PC-9 (cell line): ENCODE results near the gene SCYGR2. TPM values are rescaled to one million over a fixed set of nuclear protein-coding genes. Genes with fewer than 3 reads are reported as not detected.

ENCODE experiments used
- BruUV-seq: library from RNA; stranded (reverse); fragments of 400-500 nt; replicated peaks from 2 replicates; lab custom pipeline; 2021; lab: Mats Ljungman, UMichigan
- CTCF ChIA-PET: fragments of 300-600 bp; sonication (Branson Sonifier 250); formaldehyde crosslinking; loops from one replicate; lab custom pipeline; 2022; ENCODE audit warnings: antibody characterized with exemption; lab: Charles Lee
- POLR2A ChIA-PET: fragments of 300-600 bp; sonication (Branson Sonifier 250); formaldehyde crosslinking; loops from one replicate; lab custom pipeline; 2022; ENCODE audit warnings: antibody characterized with exemption; ENCODE audit not compliant: unreplicated experiment; lab: Charles Lee
- DNase-seq, 2 experiments: peaks; one replicate each; pipeline versions ENCODE4 v3.0.0 to v3.0.0-alpha.2; 2015 to 2022; ENCODE audit warnings: mixed read lengths in 1 of 2
- H2AFZ ChIP-seq: fragments of 200-600 bp; sonication (generic); 2 replicates; pipeline ENCODE4 v1.8.1; 2017; ENCODE audit warnings: antibody characterized with exemption
- H3F3A ChIP-seq: fragments of 200-600 bp; sonication (generic); 2 replicates; pipeline ENCODE4 v1.8.1; 2017; ENCODE audit warnings: antibody characterized with exemption, mild to moderate bottlenecking, low read depth; ENCODE audit not compliant: insufficient read depth
- H3K27ac ChIP-seq: fragments of 200-600 bp; sonication (generic); 2 replicates; pipeline ENCODE4 v1.6.1; 2016; ENCODE audit warnings: mixed run types
- H3K27me3 ChIP-seq: fragments of 200-600 bp; sonication (generic); 2 replicates; pipeline ENCODE4 v1.6.1; 2016; ENCODE audit warnings: low read depth, mixed run types; ENCODE audit not compliant: insufficient read depth
- H3K36me3 ChIP-seq: fragments of 200-600 bp; sonication (generic); 2 replicates; pipeline ENCODE4 v1.6.1; 2016; ENCODE audit warnings: low read depth, mixed run types
- H3K4me1 ChIP-seq: fragments of 200-600 bp; sonication (generic); replicated peaks from 2 replicates; pipeline ENCODE4 v1.6.1; 2016; ENCODE audit warnings: mixed run types; ENCODE audit not compliant: insufficient read depth
- H3K4me2 ChIP-seq: fragments of 200-600 bp; sonication (generic); 2 replicates; pipeline ENCODE4 v1.6.1; 2017; ENCODE audit warnings: mixed run types
- H3K4me3 ChIP-seq: fragments of 200-600 bp; sonication (generic); 2 replicates; pipeline ENCODE4 v1.6.1; 2016; ENCODE audit warnings: mixed run types
- H3K79me2 ChIP-seq: fragments of 200-600 bp; sonication (generic); 2 replicates; pipeline ENCODE4 v1.6.1; 2017; ENCODE audit warnings: low read depth, mixed run types
- H3K9me2 ChIP-seq: fragments of 200-600 bp; sonication (generic); 2 replicates; pipeline ENCODE4 v1.8.1; 2017; ENCODE audit warnings: mild to moderate bottlenecking; ENCODE audit not compliant: insufficient read depth
- H3K9me3 ChIP-seq: fragments of 200-600 bp; sonication (generic); 2 replicates; pipeline ENCODE4 v1.8.1; 2016; ENCODE audit warnings: low read depth; ENCODE audit not compliant: insufficient read depth
- H4K20me1 ChIP-seq: fragments of 200-600 bp; sonication (generic); 2 replicates; pipeline ENCODE4 v1.8.1; 2017; ENCODE audit not compliant: insufficient read depth
- CTCF ChIP-seq: fragments of 200-600 bp; sonication (generic); conservative IDR thresholded peaks from 2 replicates; pipeline ENCODE4 v1.6.1; 2017; ENCODE audit warnings: mixed run types, antibody characterized with exemption, mild to moderate bottlenecking, moderate library complexity
- EZH2 ChIP-seq: fragments of 200-600 bp; sonication (generic); IDR thresholded peaks from 2 replicates; pipeline ENCODE4 v1.8.0; 2017; ENCODE audit warnings: antibody characterized with exemption, low read depth
- intact Hi-C: fragments of 100-400 bp; cut with micrococcal nuclease; formaldehyde crosslinking; loops from one replicate; pipeline ENCODE4 v1.10.0; 2022; ENCODE audit not compliant: unreplicated experiment
- total RNA-seq: library from RNA; stranded (reverse); gene quantifications from 2 replicates; pipeline ENCODE4 v1.2.3, GENCODE V29; 2021

Gene SCYGR2
- total RNA-seq, 1 experiment from 2014 or later, result not detected

- no TSS peak for BruUV-seq
- intact Hi-C loops, result no loop called here
- H3F3A ChIP-seq, result no peaks in the 10 kb centered on the region
- no peaks in the 10 kb centered on the region for H3K79me2 ChIP-seq
- H3K4me3 ChIP-seq, result no peak overlapping the region
- DNase-seq, result no peak
- H3K9me2 ChIP-seq, result no peaks in the 10 kb centered on the region
- no peak overlapping the region for H2AFZ ChIP-seq
- no peaks in the 10 kb centered on the region for H3K27me3 ChIP-seq
- H3K36me3 ChIP-seq, result no peaks in the 10 kb centered on the region
- no peaks in the 10 kb centered on the region for H3K4me1 ChIP-seq
- ChIA-PET POLR2A (no interaction called here), CTCF (no interaction called here)
- H3K9me3 ChIP-seq, result no peaks in the 10 kb centered on the region
- H3K4me2 ChIP-seq, result no peak overlapping the region
- no peaks in the 10 kb centered on the region for H4K20me1 ChIP-seq
- no peak for TF ChIP-seq CTCF
- H3K27ac ChIP-seq, result no peak overlapping the region
Observed at GRCh38 chr2:227632827-227633226, 34.1 kb downstream of the SCYGR2 start.

GRCh38 chr2:227634201-227634600 lies 35.5 kb downstream of the SCYGR2 start:
- no peak overlapping the region for H2AFZ ChIP-seq
- CTCF ChIA-PET, result no interaction called here
- H3K4me3 ChIP-seq, result no peak overlapping the region
- no peak for DNase-seq
- no peaks in the 10 kb centered on the region for H3K79me2 ChIP-seq
- no peak for TF ChIP-seq CTCF
- TF ChIP-seq EZH2, result no peak
- H4K20me1 ChIP-seq, result no peaks in the 10 kb centered on the region
- H3K27ac ChIP-seq, result no peak overlapping the region
- H3F3A ChIP-seq, result no peaks in the 10 kb centered on the region
- intact Hi-C loops, result no loop called here
- H3K9me2 ChIP-seq, result no peaks in the 10 kb centered on the region
- BruUV-seq, result no TSS peak
- H3K4me1 ChIP-seq, result no peaks in the 10 kb centered on the region
- H3K4me2 ChIP-seq, result no peak overlapping the region
- POLR2A ChIA-PET, result no interaction called here
- H3K36me3 ChIP-seq, result no peaks in the 10 kb centered on the region
- no peaks in the 10 kb centered on the region for H3K9me3 ChIP-seq
- no peaks in the 10 kb centered on the region for H3K27me3 ChIP-seq

GRCh38 chr2:227642656-227643055 lies 44.0 kb downstream of the SCYGR2 start:
- H3K27me3 ChIP-seq, result no peaks in the 10 kb centered on the region
- H3F3A ChIP-seq, result no peaks in the 10 kb centered on the region
- TF ChIP-seq EZH2, result no peak
- TF ChIP-seq CTCF, result no peak
- no peak overlapping the region for H3K27ac ChIP-seq
- H3K4me3 ChIP-seq, result no peak overlapping the region
- H3K9me2 ChIP-seq, result no peaks in the 10 kb centered on the region
- BruUV-seq, result no TSS peak
- intact Hi-C loops, result no loop called here
- no peaks in the 10 kb centered on the region for H3K9me3 ChIP-seq
- H3K4me2 ChIP-seq, result no peak overlapping the region
- CTCF ChIA-PET, result no interaction called here
- no peaks in the 10 kb centered on the region for H3K36me3 ChIP-seq
- H2AFZ ChIP-seq, result no peak overlapping the region
- POLR2A ChIA-PET, result no interaction called here
- H3K79me2 ChIP-seq, result no peaks in the 10 kb centered on the region
- no peaks in the 10 kb centered on the region for H4K20me1 ChIP-seq
- DNase-seq, result no peak
- no peaks in the 10 kb centered on the region for H3K4me1 ChIP-seq
